Measurements from ENCODE around the gene OPCML. TPM values are rescaled to one million over a fixed set of nuclear protein-coding genes. Genes with fewer than 3 reads are reported as not detected.

OPCML gene
- total RNA-seq, 2 experiments from 2014 or later, result not detected

GRCh38 chr11:132604431-132604830 lies 927.9 kb downstream of the OPCML start:
- DNase-seq (no peak), ATAC-seq (no peak)
- Mint-ChIP-seq H3K36me3 (ENCODE audit: low read depth) (no peaks in the 10 kb centered on the region), H3K27ac (no peak overlapping the region), H3K4me3 (no peak overlapping the region), H3K27me3 (no peaks in the 10 kb centered on the region), H3K4me1 (no peaks in the 10 kb centered on the region), H3K9me3 (ENCODE audit: low read depth) (no peaks in the 10 kb centered on the region)
- ChIA-PET CTCF (no interaction called here), POLR2A (no interaction called here)
- intact Hi-C loops (cut with DNase I, micrococcal nuclease), result no loop called here

DNA sequence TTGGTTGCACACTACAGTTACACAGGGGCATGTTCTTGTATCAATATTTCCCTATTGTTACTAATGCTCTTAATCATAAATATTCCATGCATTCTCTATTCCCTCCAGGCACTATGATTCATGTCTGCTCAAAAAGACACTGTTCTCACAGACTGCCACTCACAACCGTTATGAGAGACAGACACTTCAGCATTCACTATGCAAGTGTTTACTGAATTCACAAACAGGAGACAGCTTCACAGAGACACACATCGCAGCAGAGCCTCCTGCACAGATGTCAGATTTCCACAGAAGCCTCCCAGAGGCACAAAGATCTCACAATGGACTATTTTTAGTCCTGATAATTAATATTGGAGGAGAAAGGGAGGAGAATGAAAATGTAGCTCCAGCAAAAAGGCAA lies 930.4 kb downstream of the OPCML start:
- intact Hi-C loops (cut with DNase I, micrococcal nuclease), result no loop called here
- Mint-ChIP-seq H3K27me3 (no peaks in the 10 kb centered on the region), H3K27ac (no peak overlapping the region), H3K4me1 (no peaks in the 10 kb centered on the region), H3K4me3 (no peak overlapping the region), H3K9me3 (ENCODE audit: low read depth) (no peaks in the 10 kb centered on the region), H3K36me3 (ENCODE audit: low read depth) (no peaks in the 10 kb centered on the region)
- POLR2A ChIA-PET, result no interaction called here
- no peak for ATAC-seq
- no peak for DNase-seq
- CTCF ChIA-PET, result no interaction called here

GRCh38 chr11:132595711-132596134 lies 936.6 kb downstream of the OPCML start:
- Mint-ChIP-seq H3K4me3 (no peak overlapping the region), H3K4me1 (no peaks in the 10 kb centered on the region), H3K27ac (no peak overlapping the region), H3K36me3 (ENCODE audit: low read depth) (no peaks in the 10 kb centered on the region), H3K27me3 (peaks cover 3% of the 10 kb centered on the region), H3K9me3 (ENCODE audit: low read depth) (no peaks in the 10 kb centered on the region)
- DNase-seq, result no peak
- ATAC-seq, result no peak
- ChIA-PET POLR2A (no interaction called here), CTCF (no interaction called here)
- intact Hi-C loops (cut with DNase I, micrococcal nuclease), result no loop called here

GRCh38 chr11:132595246-132595645 lies 937.1 kb downstream of the OPCML start:
- no peaks in the 10 kb centered on the region for H3K9me3 Mint-ChIP-seq (ENCODE audit: low read depth)
- DNase-seq (no peak), ATAC-seq (no peak)
- no peaks in the 10 kb centered on the region for H3K36me3 Mint-ChIP-seq (ENCODE audit: low read depth)
- no peak overlapping the region for H3K4me3 Mint-ChIP-seq
- H3K27ac Mint-ChIP-seq, result no peak overlapping the region
- intact Hi-C loops (cut with DNase I, micrococcal nuclease), result no loop called here
- POLR2A ChIA-PET, result no interaction called here
- no peaks in the 10 kb centered on the region for H3K4me1 Mint-ChIP-seq
- peaks cover 3% of the 10 kb centered on the region for H3K27me3 Mint-ChIP-seq
- CTCF ChIA-PET, result no interaction called here

DNA sequence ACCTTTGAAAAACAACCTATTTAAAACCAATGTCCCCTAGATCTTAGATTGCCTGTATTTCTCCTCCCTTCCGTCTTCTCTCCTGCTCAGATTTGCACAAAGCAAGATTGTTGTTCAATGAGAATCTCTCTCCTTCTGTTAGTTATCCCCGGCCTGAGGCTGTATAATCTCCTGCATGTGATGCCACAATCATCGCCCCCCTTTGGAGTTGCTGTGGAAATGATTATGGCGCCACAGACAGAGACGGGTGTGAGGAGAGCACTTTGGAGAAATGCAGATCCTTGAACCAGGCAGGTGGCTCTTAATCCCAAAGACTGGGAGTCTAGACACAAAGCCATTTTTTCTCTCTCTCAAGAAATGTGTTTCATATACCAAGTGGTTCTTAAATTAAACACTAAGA lies 941.3 kb downstream of the OPCML start:
- no peaks in the 10 kb centered on the region for H3K4me1 Mint-ChIP-seq
- H3K9me3 Mint-ChIP-seq (ENCODE audit: low read depth), result peaks cover 2% of the 10 kb centered on the region
- intact Hi-C loops (cut with DNase I, micrococcal nuclease), result no loop called here
- POLR2A ChIA-PET, result no interaction called here
- peaks cover 4% of the 10 kb centered on the region for H3K27me3 Mint-ChIP-seq
- H3K27ac Mint-ChIP-seq, result no peak overlapping the region
- no peak for ATAC-seq
- no peak for DNase-seq
- CTCF ChIA-PET, result no interaction called here
- no peaks in the 10 kb centered on the region for H3K36me3 Mint-ChIP-seq (ENCODE audit: low read depth)
- no peak overlapping the region for H3K4me3 Mint-ChIP-seq

DNA sequence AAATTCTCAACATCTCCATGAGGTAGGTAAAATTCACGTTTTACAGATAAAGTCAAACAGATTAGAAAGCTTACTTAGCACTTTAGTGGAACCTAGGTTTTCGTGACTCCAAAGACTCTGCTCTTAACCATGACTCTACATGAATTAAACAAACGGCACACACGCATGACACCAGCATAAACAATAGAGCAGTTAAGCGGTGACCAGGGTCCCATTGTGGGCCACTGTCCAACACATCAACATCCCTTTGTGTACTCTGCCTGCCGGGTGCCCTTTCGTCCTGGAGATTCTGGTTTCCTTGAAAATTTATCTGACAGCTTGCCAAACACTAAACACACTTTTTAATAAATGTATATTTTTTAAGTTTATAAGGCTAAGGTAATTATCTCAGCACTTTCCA lies 941.7 kb downstream of the OPCML start:
- Mint-ChIP-seq H3K27ac (no peak overlapping the region), H3K4me3 (no peak overlapping the region), H3K4me1 (no peaks in the 10 kb centered on the region), H3K27me3 (peaks cover 4% of the 10 kb centered on the region), H3K9me3 (ENCODE audit: low read depth) (peaks cover 2% of the 10 kb centered on the region), H3K36me3 (ENCODE audit: low read depth) (no peaks in the 10 kb centered on the region)
- ChIA-PET CTCF (no interaction called here), POLR2A (no interaction called here)
- DNase-seq (no peak), ATAC-seq (no peak)
- intact Hi-C loops (cut with DNase I, micrococcal nuclease), result no loop called here

DNA sequence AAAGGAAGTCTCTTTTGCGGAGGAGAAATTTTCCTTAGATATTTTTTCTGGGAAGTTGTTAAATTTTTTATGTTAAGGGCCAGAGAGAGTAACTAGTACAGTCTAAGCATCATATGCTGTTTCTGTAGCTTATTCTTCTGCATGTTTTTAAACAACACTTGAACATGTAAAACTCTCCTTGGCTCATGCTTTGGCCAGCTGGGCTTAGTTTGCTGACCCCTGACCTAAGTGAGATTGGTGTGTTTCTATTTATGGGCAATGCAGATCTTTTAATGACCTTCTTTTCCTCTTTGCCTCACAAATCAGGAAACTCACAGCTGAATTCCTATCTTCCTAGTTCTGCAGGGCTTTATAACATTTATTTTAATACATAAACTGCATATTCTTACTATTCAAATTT lies 942.5 kb downstream of the OPCML start:
- peaks cover 4% of the 10 kb centered on the region for H3K9me3 Mint-ChIP-seq (ENCODE audit: low read depth)
- intact Hi-C loops (cut with DNase I, micrococcal nuclease), result no loop called here
- no peak for DNase-seq
- ChIA-PET CTCF (no interaction called here), POLR2A (no interaction called here)
- H3K4me1 Mint-ChIP-seq, result no peaks in the 10 kb centered on the region
- ATAC-seq, result no peak
- H3K27ac Mint-ChIP-seq, result no peak overlapping the region
- H3K36me3 Mint-ChIP-seq (ENCODE audit: low read depth), result no peaks in the 10 kb centered on the region
- H3K27me3 Mint-ChIP-seq, result peaks cover 4% of the 10 kb centered on the region
- no peak overlapping the region for H3K4me3 Mint-ChIP-seq

DNA sequence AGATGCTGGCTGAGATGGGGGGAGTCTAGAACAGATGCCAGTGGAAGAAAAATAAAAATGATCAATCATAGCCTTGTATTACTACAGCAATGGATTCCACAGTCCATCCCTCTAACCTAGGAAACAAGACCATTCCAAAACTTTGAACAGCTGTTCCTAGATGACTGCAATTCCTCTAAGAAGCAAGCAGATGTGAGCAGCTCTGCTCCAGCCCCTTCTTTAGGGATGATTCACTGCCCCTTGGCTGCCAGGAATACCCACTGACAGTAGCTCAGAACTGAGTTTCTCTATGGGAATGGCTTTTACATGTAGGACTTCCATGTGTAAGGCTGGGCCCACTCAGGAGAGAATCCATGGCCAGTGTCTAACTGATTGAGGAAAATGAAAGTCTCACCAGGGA lies 943.9 kb downstream of the OPCML start:
- H3K27ac Mint-ChIP-seq, result no peak overlapping the region

GRCh38 chr11:132587716-132588115 lies 944.6 kb downstream of the OPCML start:
- no peaks in the 10 kb centered on the region for H3K4me1 Mint-ChIP-seq
- DNase-seq, result no peak
- peaks cover 4% of the 10 kb centered on the region for H3K9me3 Mint-ChIP-seq (ENCODE audit: low read depth)
- intact Hi-C loops (cut with DNase I, micrococcal nuclease), result no loop called here
- H3K27me3 Mint-ChIP-seq, result peaks cover 4% of the 10 kb centered on the region
- H3K36me3 Mint-ChIP-seq (ENCODE audit: low read depth), result no peaks in the 10 kb centered on the region
- ChIA-PET CTCF (no interaction called here), POLR2A (interaction anchor here (0.6 kb wide), 1 partner anchor 677 kb away, joined by 3 read pairs; no protein-coding TSS in a partner anchor)
- no peak for ATAC-seq
- H3K27ac Mint-ChIP-seq, result no peak overlapping the region
- no peak overlapping the region for H3K4me3 Mint-ChIP-seq

More for the DNA sequence above, 943.9 kb downstream of the OPCML start:
- H3K9me3 Mint-ChIP-seq (ENCODE audit: low read depth), result peaks cover 4% of the 10 kb centered on the region
- H3K27me3 Mint-ChIP-seq, result peaks cover 4% of the 10 kb centered on the region
- no peaks in the 10 kb centered on the region for H3K36me3 Mint-ChIP-seq (ENCODE audit: low read depth)
- intact Hi-C loops (cut with DNase I, micrococcal nuclease), result no loop called here
- ATAC-seq (no peak), DNase-seq (no peak)
- H3K4me1 Mint-ChIP-seq, result no peaks in the 10 kb centered on the region
- ChIA-PET POLR2A (interaction anchor here (0.6 kb wide), 1 partner anchor 678 kb away, joined by 3 read pairs; no protein-coding TSS in a partner anchor), CTCF (no interaction called here)
- no peak overlapping the region for H3K4me3 Mint-ChIP-seq

DNA sequence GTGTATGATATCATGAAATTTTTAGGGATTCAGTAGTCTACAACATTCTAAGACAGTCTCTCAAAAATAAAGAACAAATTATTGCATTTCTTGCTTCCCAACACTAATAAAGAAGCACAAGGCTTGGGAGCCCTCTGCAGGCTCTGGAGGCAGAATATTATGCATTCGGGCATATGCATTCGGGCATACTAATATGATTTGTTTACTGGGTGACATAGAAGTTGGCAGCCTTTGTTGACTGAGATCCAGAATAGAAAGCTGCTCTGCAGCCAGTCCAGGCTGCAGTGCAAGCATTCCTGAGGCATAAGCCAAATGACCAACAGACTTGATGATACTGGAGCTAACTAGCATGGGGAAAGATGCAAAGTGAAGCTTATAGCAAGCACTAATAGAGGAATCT lies 945.5 kb downstream of the OPCML start:
- intact Hi-C loops (cut with DNase I, micrococcal nuclease), result no loop called here
- Mint-ChIP-seq H3K4me3 (no peak overlapping the region), H3K27me3 (peaks cover 6% of the 10 kb centered on the region), H3K27ac (no peak overlapping the region), H3K9me3 (ENCODE audit: low read depth) (peaks cover 4% of the 10 kb centered on the region), H3K36me3 (ENCODE audit: low read depth) (no peaks in the 10 kb centered on the region), H3K4me1 (no peaks in the 10 kb centered on the region)
- no peak for ATAC-seq
- POLR2A ChIA-PET, result no interaction called here
- CTCF ChIA-PET, result no interaction called here
- DNase-seq, result no peak

- POLR2A ChIA-PET, result no interaction called here
- Mint-ChIP-seq H3K27ac (no peak overlapping the region), H3K27me3 (peaks cover 2% of the 10 kb centered on the region), H3K4me1 (no peaks in the 10 kb centered on the region), H3K36me3 (ENCODE audit: low read depth) (no peaks in the 10 kb centered on the region), H3K9me3 (ENCODE audit: low read depth) (no peaks in the 10 kb centered on the region), H3K4me3 (no peak overlapping the region)
- DNase-seq, result no peak
- no peak for ATAC-seq
- CTCF ChIA-PET, result no interaction called here
- intact Hi-C loops (cut with DNase I, micrococcal nuclease), result no loop called here
Measured at GRCh38 chr11:132579634-132580327, 952.5 kb downstream of the OPCML start.

DNA sequence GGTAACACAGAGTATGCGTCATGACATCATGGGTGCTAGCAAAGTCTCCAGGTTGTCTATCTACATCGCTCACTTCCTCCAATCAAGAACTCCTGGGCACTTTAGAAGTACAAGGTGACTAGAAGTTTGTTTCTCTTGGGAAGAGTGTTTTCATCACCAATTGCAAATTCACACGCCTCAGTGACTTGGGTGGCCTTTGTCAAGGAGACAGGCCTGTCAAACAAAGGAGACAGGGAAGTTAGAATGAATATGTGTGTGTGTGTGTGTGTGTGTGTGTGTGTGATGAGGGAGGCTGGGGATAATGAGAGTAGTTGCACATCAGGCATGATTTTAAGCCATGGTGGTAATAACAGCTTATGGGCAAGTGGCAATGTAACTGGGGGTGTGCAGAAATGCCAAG lies 953.2 kb downstream of the OPCML start:
- no peak overlapping the region for H3K4me3 Mint-ChIP-seq
- DNase-seq (no peak), ATAC-seq (no peak)
- H3K4me1 Mint-ChIP-seq, result no peaks in the 10 kb centered on the region
- peaks cover 2% of the 10 kb centered on the region for H3K9me3 Mint-ChIP-seq (ENCODE audit: low read depth)
- no peak overlapping the region for H3K27ac Mint-ChIP-seq
- ChIA-PET CTCF (no interaction called here), POLR2A (no interaction called here)
- intact Hi-C loops (cut with DNase I, micrococcal nuclease), result no loop called here
- H3K27me3 Mint-ChIP-seq, result peaks cover 2% of the 10 kb centered on the region
- H3K36me3 Mint-ChIP-seq (ENCODE audit: low read depth), result no peaks in the 10 kb centered on the region

GRCh38 chr11:132578580-132578979 lies 953.7 kb downstream of the OPCML start:
- ChIA-PET CTCF (no interaction called here), POLR2A (no interaction called here)
- H3K27ac Mint-ChIP-seq, result no peak overlapping the region
- ATAC-seq, result no peak
- H3K4me3 Mint-ChIP-seq, result no peak overlapping the region
- no peaks in the 10 kb centered on the region for H3K4me1 Mint-ChIP-seq
- intact Hi-C loops (cut with DNase I, micrococcal nuclease), result no loop called here
- no peaks in the 10 kb centered on the region for H3K36me3 Mint-ChIP-seq (ENCODE audit: low read depth)
- DNase-seq, result no peak
- peaks cover 3% of the 10 kb centered on the region for H3K9me3 Mint-ChIP-seq (ENCODE audit: low read depth)
- peaks cover 2% of the 10 kb centered on the region for H3K27me3 Mint-ChIP-seq
